Suprapubic skin (tissue), 4 donors: Measurements from ENCODE around the gene PDE6C.

Experiments
- EP300 ChIP-seq: sonication (generic); formaldehyde crosslinking; IDR thresholded peaks from one replicate; pipeline ENCODE4 v1.6.1; 2017; ENCODE audit warnings: antibody characterized with exemption
- POLR2A ChIP-seq, 2 donors: fragments of 450-650 bp; IDR thresholded peaks; one replicate each; pipeline ENCODE4 v1.6.1; 2017; ENCODE audit warnings: antibody characterized with exemption in 2 of 2, mild to moderate bottlenecking in 2 of 2, moderate library complexity in 2 of 2
- POLR2AphosphoS5 ChIP-seq, 3 donors: sonication (generic); formaldehyde crosslinking; IDR thresholded peaks; one replicate each; pipeline ENCODE4 v1.6.1; 2017; ENCODE audit warnings: antibody characterized with exemption in 3 of 3
- TF ChIP-seq, protein P1 (sequence below), 2 donors: fragments of 200-600 bp in 1 of 2; fragments of 450-650 bp in 1 of 2; sonication (generic) in 1 of 2; IDR thresholded peaks; one replicate each; pipeline ENCODE4 v1.5.1; 2016 to 2019; ENCODE audit warnings: antibody characterized with exemption in 2 of 2, mild to moderate bottlenecking in 1 of 2, moderate library complexity in 1 of 2

DNA sequence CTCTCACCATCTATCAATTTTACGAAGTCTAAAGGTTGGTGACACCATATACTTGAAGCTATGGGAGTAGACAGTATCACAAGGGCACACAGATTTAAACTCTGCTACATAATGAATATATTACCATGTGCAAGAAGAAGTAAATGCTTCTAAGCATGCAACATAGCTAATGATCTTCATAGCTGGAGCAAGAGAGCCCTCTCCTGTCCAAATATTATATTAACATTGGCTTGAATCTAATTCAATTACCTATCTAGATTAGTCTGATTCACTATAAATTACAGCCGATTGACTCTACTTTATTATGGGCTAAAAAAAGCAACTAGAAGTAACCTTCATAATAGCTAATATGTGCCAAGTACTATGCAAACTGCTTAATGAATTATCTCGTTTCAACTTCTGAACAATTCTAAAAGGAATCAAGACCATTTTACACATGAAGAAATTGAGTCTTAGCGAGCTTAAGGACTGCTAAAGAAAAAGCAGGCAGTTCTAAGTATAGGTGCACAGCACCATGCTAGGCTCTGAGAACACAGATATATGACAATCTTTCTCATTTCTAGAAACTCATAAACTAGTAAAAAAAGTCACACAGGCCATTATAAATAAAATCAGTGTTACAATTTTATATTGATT, 68.2 kb downstream of the PDE6C start:
- TF ChIP-seq POLR2AphosphoS5 (IDR thresholded peaks at IDR 0.05) = no peak
- no peak for TF ChIP-seq POLR2A (IDR thresholded peaks at IDR 0.05)
- no peak for TF ChIP-seq EP300
- TF ChIP-seq, protein P1, sequence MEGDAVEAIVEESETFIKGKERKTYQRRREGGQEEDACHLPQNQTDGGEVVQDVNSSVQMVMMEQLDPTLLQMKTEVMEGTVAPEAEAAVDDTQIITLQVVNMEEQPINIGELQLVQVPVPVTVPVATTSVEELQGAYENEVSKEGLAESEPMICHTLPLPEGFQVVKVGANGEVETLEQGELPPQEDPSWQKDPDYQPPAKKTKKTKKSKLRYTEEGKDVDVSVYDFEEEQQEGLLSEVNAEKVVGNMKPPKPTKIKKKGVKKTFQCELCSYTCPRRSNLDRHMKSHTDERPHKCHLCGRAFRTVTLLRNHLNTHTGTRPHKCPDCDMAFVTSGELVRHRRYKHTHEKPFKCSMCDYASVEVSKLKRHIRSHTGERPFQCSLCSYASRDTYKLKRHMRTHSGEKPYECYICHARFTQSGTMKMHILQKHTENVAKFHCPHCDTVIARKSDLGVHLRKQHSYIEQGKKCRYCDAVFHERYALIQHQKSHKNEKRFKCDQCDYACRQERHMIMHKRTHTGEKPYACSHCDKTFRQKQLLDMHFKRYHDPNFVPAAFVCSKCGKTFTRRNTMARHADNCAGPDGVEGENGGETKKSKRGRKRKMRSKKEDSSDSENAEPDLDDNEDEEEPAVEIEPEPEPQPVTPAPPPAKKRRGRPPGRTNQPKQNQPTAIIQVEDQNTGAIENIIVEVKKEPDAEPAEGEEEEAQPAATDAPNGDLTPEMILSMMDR (IDR thresholded peaks at IDR 0.05) = no peak
